Epithelial cell of alveolus of lung (primary cell): Measurements from ENCODE around the gene FAM98C. TPM values are rescaled to one million over a fixed set of nuclear protein-coding genes. Genes with fewer than 3 reads are reported as not detected.

ENCODE experiments used
- total RNA-seq: library from RNA; depleted of rRNA; stranded (reverse); fragments of >200 nt; gene quantifications from 2 replicates; pipeline ENCODE4 v1.2.1, GENCODE V29; 2015

The FAM98C gene
- total RNA-seq: 10.0 and 17.1 TPM in 2 replicates

GRCh38 chr19:38402967-38403674, at the start of gene FAM98C:
Gene FAM98C (plus strand): TSS chr19:38403093. CDS start chr19:38403154, 61 bp downstream.

GRCh38 chr19:38374332-38375097, 28.4 kb upstream of the FAM98C start, which contains the start of gene PSMD8:
Gene PSMD8 (plus strand): TSS chr19:38374571. CDS start chr19:38374602, 31 bp downstream.

GRCh38 chr19:38387550-38388348, 15.1 kb upstream of the FAM98C start, which contains the start of gene GGN:
Gene GGN (minus strand): TSS chr19:38388034. CDS start chr19:38387261, 773 bp downstream.

GRCh38 chr19:38388349-38389100, 14.4 kb upstream of the FAM98C start, which contains the start of gene SPRED3:
Gene SPRED3 (plus strand): TSS chr19:38388697. CDS start chr19:38390303, 1,606 bp downstream.

GRCh38 chr19:38425810-38426466, 23.0 kb downstream of the FAM98C start, which contains the start of gene RASGRP4:
Gene RASGRP4 (minus strand): TSS chr19:38426219. CDS start chr19:38426091, 128 bp downstream.

GRCh38 chr19:38433268-38433733, 30.4 kb downstream of the FAM98C start, which contains the start of gene RYR1:
Gene RYR1 (plus strand): TSS chr19:38433691. CDS start chr19:38433830, 139 bp downstream.

Other genes starting within 250 kb of the FAM98C start
- gene DPF1, start 178.9 kb upstream of the FAM98C start, total RNA-seq: 3.9 and 4.1 TPM in 2 replicates
- 18.2 and 40.1 TPM in 2 replicates for gene PPP1R14A, start 146.7 kb upstream of the FAM98C start, total RNA-seq
- gene SPINT2, start 138.5 kb upstream of the FAM98C start, total RNA-seq: 7.2 and 41.9 TPM in 2 replicates
- 8.4 and 27.9 TPM in 2 replicates for gene C19orf33, start 98.8 kb upstream of the FAM98C start, total RNA-seq
- 64.0 and 128 TPM in 2 replicates for gene YIF1B, start 87.1 kb upstream of the FAM98C start, total RNA-seq
- gene KCNK6, start 83.2 kb upstream of the FAM98C start, total RNA-seq: 1.5 and 2.8 TPM in 2 replicates
- gene CATSPERG, start 67.3 kb upstream of the FAM98C start, total RNA-seq: not detected in 2 replicates
- gene PSMD8, start 28.5 kb upstream of the FAM98C start, total RNA-seq: 231 and 448 TPM in 2 replicates
- gene GGN, start 15.1 kb upstream of the FAM98C start, total RNA-seq: 0.72 and 1.4 TPM in 2 replicates
- 2.6 and 2.9 TPM in 2 replicates for gene SPRED3, start 14.4 kb upstream of the FAM98C start, total RNA-seq
- not detected in 2 replicates for gene RASGRP4, start 23.1 kb downstream of the FAM98C start, total RNA-seq
- gene RYR1, start 30.6 kb downstream of the FAM98C start, total RNA-seq: under 0.01 and 0.48 TPM in 2 replicates
- not detected in 2 replicates for gene MAP4K1, start 214.9 kb downstream of the FAM98C start, total RNA-seq
- gene EIF3K, start 216.1 kb downstream of the FAM98C start, total RNA-seq: 306 and 455 TPM in 2 replicates
- 210 and 351 TPM in 2 replicates for gene ACTN4, start 244.6 kb downstream of the FAM98C start, total RNA-seq